Fibroblast of mammary gland (primary cell): ENCODE results near the gene GAS7.
A peak's percentile ranks its signal among the peaks of the same experiment; 100 is the strongest.

ENCODE experiments used
- DNase-seq: peaks from one replicate; pipeline ENCODE4 v3.0.0-alpha.2; 2010; ENCODE audit warnings: low read depth
- H3K4me3 ChIP-seq: 2 replicates; pipeline ENCODE4 v1.5.1; 2011; ENCODE audit warnings: low read depth, mild to moderate bottlenecking, low read length, moderate library complexity; ENCODE audit not compliant: control insufficient read depth
- TF ChIP-seq, protein P1 (sequence below): conservative IDR thresholded peaks from 2 replicates; pipeline ENCODE4 v1.5.1; 2011; ENCODE audit warnings: low read depth, low read length, inconsistent platforms; ENCODE audit not compliant: control insufficient read depth, insufficient read depth

GAS7 gene

DNA sequence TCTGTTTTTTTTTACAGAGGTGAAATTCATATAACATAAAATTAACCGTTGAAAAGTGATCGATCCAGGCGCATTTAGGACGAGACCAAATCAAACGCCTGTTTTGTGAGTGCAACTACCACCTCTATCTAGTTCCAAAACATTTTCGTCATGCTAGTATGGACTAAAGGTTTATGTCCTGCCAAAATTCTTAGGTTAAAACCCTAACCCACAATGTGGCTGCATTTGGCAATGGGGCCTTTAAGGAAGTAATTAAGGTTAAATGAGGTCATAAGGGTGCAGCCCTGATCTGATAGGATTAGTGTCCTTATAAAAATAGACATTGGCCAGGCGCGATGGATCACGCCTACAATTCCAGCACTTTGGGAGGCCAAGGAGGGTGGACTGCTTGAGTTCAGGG is 260.5 kb downstream of the GAS7 start:
- TF ChIP-seq, protein P1, sequence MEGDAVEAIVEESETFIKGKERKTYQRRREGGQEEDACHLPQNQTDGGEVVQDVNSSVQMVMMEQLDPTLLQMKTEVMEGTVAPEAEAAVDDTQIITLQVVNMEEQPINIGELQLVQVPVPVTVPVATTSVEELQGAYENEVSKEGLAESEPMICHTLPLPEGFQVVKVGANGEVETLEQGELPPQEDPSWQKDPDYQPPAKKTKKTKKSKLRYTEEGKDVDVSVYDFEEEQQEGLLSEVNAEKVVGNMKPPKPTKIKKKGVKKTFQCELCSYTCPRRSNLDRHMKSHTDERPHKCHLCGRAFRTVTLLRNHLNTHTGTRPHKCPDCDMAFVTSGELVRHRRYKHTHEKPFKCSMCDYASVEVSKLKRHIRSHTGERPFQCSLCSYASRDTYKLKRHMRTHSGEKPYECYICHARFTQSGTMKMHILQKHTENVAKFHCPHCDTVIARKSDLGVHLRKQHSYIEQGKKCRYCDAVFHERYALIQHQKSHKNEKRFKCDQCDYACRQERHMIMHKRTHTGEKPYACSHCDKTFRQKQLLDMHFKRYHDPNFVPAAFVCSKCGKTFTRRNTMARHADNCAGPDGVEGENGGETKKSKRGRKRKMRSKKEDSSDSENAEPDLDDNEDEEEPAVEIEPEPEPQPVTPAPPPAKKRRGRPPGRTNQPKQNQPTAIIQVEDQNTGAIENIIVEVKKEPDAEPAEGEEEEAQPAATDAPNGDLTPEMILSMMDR: no peak
- H3K4me3 ChIP-seq: no peak overlapping the region
- DNase-seq: peak; percentile 64

DNA sequence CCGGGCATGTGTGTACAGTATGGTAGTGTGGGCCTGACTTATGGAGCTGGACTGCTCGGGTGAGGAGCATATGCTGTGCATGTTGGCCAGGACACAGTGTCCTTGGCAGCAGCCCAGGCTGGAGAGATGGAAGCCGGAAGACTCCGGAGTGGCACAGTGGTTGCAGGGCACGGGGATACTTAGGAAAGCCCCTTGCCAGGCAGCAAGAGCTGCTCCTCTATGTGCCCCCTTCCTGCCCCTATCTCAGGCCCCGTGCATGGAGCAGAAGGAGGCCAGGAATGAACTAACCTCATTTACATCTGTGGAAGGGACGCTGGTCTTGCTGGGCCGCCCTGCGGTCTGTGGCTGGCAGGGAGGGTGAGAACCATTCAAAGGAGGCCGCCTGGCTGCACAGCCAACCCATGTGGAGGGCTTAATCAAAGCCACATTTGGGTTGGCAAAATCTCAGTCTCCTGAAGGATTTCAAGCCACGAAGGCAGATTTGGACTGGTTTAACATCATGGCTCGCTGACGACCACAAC is 261.1 kb downstream of the GAS7 start:
- no peak overlapping the region for H3K4me3 ChIP-seq
- TF ChIP-seq, protein P1: no peak
- DNase-seq: peak; percentile 90

DNA sequence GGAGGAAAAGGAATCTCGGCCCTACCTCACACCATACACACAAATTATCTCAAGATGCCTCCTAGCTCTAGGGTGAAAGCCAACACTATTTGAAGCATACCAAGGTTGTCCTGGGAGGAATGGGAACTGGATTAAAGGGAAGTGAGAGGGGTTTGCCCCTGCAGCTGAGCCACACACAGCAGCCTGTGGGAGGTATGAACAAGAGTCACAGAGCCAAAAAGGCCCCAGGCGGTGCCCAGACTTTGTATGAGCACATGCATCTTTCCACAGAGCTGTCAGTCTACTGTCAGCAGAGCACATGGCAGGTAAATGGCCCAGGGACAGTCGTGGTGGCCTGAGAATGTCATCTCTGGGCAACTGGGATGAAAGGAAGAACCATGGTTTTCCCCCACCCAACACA is 262.3 kb downstream of the GAS7 start:
- no peak overlapping the region for H3K4me3 ChIP-seq
- no peak for DNase-seq
- TF ChIP-seq, protein P1: no peak

DNA sequence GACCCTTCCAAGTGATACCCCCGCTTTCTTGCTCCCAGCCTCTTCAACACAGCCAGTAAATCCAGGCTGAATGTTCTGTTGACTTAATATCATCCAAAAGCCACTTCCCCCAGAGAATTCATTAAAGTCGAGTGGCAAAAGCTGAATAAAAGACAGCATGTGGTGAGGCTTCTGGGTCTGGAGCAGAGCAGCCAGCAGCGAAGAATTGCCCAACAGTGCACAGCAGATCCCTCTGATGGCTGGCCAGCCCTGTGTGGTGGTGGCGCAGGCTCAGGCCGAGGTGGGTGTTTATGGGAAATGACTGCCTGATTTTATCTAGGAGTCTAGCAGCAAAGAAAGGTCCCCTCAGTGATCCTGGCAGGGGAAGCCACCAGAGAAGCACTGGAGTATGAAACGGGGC is 263.0 kb downstream of the GAS7 start:
- no peak overlapping the region for H3K4me3 ChIP-seq
- TF ChIP-seq, protein P1: no peak
- peak; percentile 29 for DNase-seq

DNA sequence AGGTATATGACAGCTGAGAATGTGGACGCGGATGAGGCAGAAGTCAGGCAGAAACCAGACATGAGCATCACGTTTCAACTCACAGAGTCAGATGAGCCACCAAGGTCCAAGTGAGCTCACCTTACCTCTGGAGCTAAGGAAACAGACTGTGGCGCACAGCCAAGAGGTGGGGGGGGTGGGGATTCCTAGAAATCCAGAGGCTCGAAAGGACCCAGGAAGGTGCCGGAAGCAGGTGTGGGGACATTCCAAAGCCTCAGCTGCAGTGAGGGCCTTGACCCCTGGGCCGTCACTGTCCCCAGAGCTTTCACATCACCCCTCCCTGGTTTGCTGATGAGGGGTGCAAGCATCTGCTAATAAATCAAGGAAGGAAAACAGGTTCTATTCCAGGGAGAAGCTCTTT is 264.1 kb downstream of the GAS7 start:
- no peak overlapping the region for H3K4me3 ChIP-seq
- TF ChIP-seq, protein P1: no peak
- no peak for DNase-seq

- DNase-seq: peak; percentile 48
- no peak overlapping the region for H3K4me3 ChIP-seq
- TF ChIP-seq, protein P1: no peak
Observed at GRCh38 chr17:9932491-9932890, 265.9 kb downstream of the GAS7 start.
